Stomach smooth muscle (tissue), 2 donors: ENCODE measurements around the gene LPCAT3.

Experiments used
- H3K27ac ChIP-seq: one replicate; pipeline ENCODE4 v1.7.0; 2013; ENCODE audit warnings: mild to moderate bottlenecking, low read length, inconsistent platforms
- H3K27me3 ChIP-seq, 2 donors: one replicate each; pipeline ENCODE4 v1.7.0; 2013; ENCODE audit warnings: low read length in 2 of 2; ENCODE audit not compliant: insufficient read depth in 2 of 2, control insufficient read depth in 1 of 2
- H3K36me3 ChIP-seq, 2 donors: one replicate each; pipeline ENCODE4 v1.7.0; 2013; ENCODE audit warnings: low read length in 2 of 2; ENCODE audit not compliant: control insufficient read depth in 2 of 2, insufficient read depth in 2 of 2
- H3K4me1 ChIP-seq: one replicate; pipeline ENCODE4 v1.7.0; 2013; ENCODE audit warnings: low read length; ENCODE audit not compliant: control insufficient read depth, insufficient read depth
- H3K4me3 ChIP-seq, 2 donors: one replicate each; pipeline ENCODE4 v1.7.0; 2013; ENCODE audit warnings: low read length in 2 of 2
- H3K9ac ChIP-seq, 2 donors: one replicate each; pipeline ENCODE4 v1.7.0; 2013; ENCODE audit warnings: low read length in 2 of 2, mild to moderate bottlenecking in 1 of 2
- H3K9me3 ChIP-seq, 2 donors: one replicate each; pipeline ENCODE4 v1.7.0; 2013; ENCODE audit warnings: low read length in 2 of 2; ENCODE audit not compliant: control insufficient read depth in 2 of 2
- donor health status: healthy.
- donor health status: Pancreatic carcinoma.

The LPCAT3 gene

DNA sequence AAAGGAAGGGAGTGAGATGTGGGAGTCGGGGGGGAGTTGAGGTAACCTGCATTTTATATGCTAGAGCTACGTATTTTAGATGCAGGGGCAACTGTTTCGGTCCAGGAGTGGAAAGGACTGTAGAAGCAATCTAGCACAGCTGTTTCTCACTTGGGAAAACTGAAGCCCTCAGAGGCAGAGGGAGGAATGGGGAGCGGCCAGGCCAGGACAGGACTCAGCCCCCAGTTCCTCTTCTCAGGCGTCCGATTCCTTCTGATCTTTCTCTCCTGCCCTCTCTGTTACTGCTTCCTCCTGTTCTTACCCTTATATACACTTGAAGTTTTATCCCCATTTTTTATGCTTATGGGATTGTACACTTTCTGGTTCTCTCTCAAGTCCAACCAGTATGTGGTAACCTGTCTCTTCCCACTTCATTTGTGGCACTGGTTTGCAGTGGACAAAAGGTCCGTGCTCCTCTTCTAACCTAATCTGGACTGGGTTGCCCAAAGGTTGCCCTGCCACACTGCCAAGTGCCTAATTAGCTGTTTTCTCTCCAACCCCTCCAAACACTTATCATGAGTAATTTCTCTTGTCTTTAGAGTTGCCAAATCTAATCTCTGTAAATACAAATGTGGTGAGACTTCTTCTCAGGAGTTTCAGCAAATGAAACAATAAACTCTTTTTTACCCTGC, 16.2 kb downstream of the LPCAT3 start:
- no peaks in the 10 kb centered on the region for H3K4me1 ChIP-seq
- H3K9me3 ChIP-seq = no peaks in the 10 kb centered on the region
- H3K27me3 ChIP-seq = no peaks in the 10 kb centered on the region
- H3K27ac ChIP-seq = no peak overlapping the region
- H3K9ac ChIP-seq = no peak overlapping the region
- peaks cover 7 to 8% of the 10 kb centered on the region in 2 donors for H3K36me3 ChIP-seq
- H3K4me3 ChIP-seq = no peak overlapping the region

DNA sequence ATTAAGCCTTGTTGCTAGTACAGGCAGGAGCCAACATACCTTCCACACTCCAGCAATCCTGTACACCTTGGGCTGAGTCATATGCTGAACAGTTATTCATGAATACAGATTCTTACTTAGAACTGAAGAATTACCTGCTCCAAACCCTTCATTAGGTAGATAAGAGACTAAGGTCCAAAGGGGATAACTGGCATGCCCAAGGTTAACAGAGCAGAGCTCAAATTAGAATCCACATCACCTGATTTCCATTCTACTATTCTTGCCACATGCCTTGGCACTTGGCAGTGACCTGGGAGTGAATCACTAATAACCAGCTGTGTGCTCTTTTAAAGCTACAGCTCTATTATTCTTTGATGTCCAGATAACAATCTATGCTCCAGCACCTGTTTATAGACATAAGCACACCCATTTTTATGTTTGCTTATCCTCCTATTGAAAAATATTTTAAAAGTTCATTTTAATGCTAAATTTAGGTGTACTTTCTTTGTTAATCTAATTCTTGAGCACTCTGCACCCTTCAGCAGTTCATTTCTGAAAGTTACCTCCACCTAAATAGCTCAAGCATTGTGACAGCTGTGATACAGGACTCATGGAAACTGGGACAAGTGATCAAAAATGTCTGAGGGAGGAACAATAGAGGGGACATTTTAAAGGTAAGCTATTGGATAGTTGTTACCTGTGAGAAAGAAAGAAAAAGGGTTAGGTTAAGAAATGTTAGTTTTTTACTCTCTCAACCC, 19.4 kb downstream of the LPCAT3 start:
- no peaks in the 10 kb centered on the region for H3K9me3 ChIP-seq
- H3K4me1 ChIP-seq = no peaks in the 10 kb centered on the region
- H3K4me3 ChIP-seq = no peak overlapping the region
- no peak overlapping the region for H3K27ac ChIP-seq
- H3K9ac ChIP-seq = no peak overlapping the region
- H3K36me3 ChIP-seq = peaks cover 8 to 13% of the 10 kb centered on the region in 2 donors
- H3K27me3 ChIP-seq = no peaks in the 10 kb centered on the region

DNA sequence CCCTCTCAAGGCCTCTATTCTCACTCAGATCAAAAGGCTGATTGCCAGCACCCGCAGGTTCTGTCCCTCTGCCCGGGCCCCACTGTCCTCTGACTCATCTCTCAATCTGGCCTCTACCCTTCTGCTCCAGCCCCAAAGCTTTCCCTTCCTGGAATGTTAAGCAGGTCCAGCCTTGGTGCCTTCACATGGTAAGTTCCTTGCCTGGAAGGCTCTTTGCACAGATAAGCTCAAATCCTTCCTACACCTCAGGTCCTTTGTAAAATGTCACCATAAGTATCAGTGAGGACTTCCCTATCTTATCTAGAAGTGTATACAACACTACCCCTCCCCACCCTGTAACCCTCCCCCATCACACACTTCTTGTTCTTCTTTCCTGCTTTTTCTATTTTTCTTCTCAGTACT, 22.2 kb downstream of the LPCAT3 start:
- Histone ChIP-seq H3K27me3 (no peaks in the 10 kb centered on the region), H3K4me1 (no peaks in the 10 kb centered on the region), H3K9me3 (no peaks in the 10 kb centered on the region), H3K27ac (no peak overlapping the region), H3K36me3 (peaks cover 8 to 13% of the 10 kb centered on the region in 2 donors), H3K4me3 (no peak overlapping the region), H3K9ac (no peak overlapping the region)

DNA sequence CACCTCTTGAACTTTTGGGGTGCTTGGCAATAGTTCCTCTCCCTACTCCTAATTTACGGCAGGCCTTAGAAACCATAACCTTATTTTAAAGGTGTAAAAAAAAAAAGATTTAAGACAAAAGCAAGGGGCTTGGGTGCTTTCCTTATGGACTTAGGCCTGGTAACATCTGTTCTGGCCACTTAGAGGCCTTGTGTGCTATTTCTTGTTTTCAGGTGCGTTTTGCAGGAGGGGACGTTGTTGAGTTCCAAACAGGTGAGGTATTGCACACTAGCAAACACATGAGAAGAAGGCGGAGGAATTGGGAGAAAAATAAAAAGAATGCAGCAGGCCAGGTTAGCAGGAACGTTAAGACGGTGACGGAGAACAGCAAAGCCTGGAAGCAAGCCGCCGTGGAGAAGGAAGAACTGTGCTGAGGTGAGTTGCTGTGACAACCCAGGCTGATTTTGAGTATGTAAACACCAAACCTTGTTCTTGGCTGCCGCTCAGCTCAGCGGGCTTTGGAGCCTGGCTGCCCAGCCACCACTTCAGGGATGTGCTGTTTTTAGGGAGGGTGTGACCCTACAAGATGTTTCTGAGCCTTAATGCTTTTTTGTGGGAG, 30.2 kb downstream of the LPCAT3 start:
- no peaks in the 10 kb centered on the region for H3K9me3 ChIP-seq
- H3K36me3 ChIP-seq = peaks cover 0 to 7% of the 10 kb centered on the region in 2 donors
- peaks cover 11% of the 10 kb centered on the region for H3K4me1 ChIP-seq
- no peaks in the 10 kb centered on the region for H3K27me3 ChIP-seq
- peak overlapping the region; percentile 2 to 44 for H3K4me3 ChIP-seq
- H3K9ac ChIP-seq = peak overlapping the region; percentile 23 to 51
- H3K27ac ChIP-seq = peak overlapping the region; percentile 82

DNA sequence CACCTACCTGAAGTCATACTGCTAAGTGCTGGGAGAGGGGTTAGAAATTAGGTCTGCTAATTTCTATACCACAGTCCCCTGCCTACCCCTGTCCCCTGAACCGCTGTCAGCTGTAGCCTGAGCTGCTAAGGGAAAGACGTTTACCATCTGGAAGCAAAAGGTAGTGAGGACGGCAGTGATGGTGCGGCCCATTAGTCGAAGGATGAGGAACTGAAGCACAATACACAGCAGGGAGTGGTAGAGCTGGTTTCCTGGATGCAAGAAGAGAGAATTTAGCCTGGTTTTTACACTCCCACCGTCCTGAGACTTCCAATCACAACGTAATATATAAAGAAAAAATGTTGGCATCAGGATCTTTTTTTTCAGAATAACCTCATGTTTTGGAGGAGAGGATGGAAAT, 35.7 kb downstream of the LPCAT3 start:
- Histone ChIP-seq H3K4me1 (no peaks in the 10 kb centered on the region), H3K9me3 (no peaks in the 10 kb centered on the region), H3K27me3 (no peaks in the 10 kb centered on the region), H3K27ac (no peak overlapping the region), H3K36me3 (peaks cover 37 to 41% of the 10 kb centered on the region in 2 donors), H3K9ac (no peak overlapping the region), H3K4me3 (no peak overlapping the region)

DNA sequence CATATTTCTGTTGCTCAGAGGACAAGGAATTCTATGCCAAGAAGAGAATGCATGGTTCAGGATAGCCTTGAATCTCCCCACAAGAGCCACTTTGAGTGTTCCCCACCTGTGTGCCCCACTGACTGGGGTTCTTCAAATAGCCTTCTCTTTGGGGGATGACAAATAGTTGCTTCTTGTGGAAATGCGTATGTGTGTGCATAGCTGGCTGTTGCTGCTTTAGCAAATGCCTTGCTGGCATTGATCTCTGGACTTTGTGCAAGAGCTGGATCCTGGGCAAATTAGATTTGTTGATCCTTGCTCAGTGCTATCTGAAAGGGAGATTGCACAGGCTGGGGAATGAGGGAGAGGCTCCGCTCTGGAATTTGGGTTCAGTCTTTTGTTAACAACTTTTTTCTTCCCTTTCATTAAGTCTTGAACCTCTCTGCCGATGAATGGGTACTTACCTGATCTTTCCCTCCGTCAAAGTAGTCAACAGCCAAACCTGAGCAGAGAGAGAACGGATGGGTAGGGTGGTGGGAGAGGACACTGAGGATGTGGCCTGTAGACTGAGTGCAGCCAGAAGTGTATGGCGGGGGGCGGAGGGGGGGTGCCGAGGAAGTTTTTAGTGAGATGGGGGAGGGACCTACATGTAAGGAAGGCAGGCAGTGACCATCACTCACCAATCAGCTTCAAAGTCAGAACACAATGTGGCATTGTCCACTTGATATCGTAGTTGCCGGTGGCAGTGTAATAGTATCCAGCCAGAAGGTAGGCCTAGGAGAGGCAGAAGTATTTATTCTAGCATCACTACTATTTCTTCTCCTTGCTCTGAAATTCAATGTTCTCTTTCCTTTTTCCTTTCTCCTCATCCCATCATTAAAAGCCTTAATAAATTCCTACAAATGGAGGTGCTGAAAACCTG, 36.9 kb downstream of the LPCAT3 start:
- Histone ChIP-seq H3K4me1 (no peaks in the 10 kb centered on the region), H3K9ac (no peak overlapping the region), H3K27me3 (no peaks in the 10 kb centered on the region), H3K4me3 (no peak overlapping the region), H3K36me3 (peaks cover 45 to 50% of the 10 kb centered on the region in 2 donors), H3K27ac (no peak overlapping the region), H3K9me3 (no peaks in the 10 kb centered on the region)

DNA sequence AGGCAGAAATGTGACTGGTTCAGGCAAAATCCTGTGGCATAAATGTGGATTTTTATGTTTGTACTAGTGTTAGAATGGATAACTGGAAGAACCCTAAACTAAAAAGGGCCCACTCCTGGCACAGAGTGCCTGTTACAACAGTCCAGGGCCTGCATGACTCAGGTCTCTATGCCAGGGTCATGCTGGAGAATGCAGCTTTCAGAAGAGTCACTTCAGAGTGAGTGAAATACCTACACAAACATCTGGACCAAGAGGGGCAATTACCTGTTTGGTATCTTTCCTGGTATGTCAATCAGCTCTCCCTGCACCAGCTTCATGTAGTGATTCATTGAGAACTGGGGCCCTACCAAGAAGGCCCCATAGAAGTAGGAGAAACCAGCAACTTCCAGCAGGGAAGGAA, 37.5 kb downstream of the LPCAT3 start:
- Histone ChIP-seq H3K36me3 (peaks cover 51 to 56% of the 10 kb centered on the region in 2 donors), H3K9me3 (no peaks in the 10 kb centered on the region), H3K4me1 (no peaks in the 10 kb centered on the region), H3K4me3 (no peak overlapping the region), H3K27ac (no peak overlapping the region), H3K27me3 (no peaks in the 10 kb centered on the region), H3K9ac (no peak overlapping the region)

DNA sequence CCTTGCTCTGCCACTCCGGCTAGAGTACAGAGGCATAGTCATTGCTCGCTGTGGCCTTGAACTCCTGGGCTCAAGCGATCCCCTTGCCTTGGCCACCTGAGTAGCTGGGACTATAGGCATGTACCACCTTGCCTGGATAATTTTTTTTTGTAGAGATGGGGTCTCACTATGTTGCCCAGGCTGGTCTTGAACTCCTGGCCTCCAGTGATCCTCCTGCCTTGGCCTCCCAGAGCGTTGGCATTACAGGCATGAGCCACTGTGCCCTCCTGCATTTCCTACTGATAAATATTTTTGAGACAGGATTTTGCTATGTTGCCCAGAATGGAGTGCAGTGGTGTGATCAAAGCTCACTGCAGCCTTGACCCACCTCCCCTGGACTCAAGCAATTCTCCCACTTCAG, 38.2 kb downstream of the LPCAT3 start:
- peaks cover 58 to 63% of the 10 kb centered on the region in 2 donors for H3K36me3 ChIP-seq
- no peak overlapping the region for H3K4me3 ChIP-seq
- H3K9ac ChIP-seq = no peak overlapping the region
- H3K27ac ChIP-seq = no peak overlapping the region
- H3K27me3 ChIP-seq = no peaks in the 10 kb centered on the region
- H3K4me1 ChIP-seq = no peaks in the 10 kb centered on the region
- H3K9me3 ChIP-seq = no peaks in the 10 kb centered on the region

DNA sequence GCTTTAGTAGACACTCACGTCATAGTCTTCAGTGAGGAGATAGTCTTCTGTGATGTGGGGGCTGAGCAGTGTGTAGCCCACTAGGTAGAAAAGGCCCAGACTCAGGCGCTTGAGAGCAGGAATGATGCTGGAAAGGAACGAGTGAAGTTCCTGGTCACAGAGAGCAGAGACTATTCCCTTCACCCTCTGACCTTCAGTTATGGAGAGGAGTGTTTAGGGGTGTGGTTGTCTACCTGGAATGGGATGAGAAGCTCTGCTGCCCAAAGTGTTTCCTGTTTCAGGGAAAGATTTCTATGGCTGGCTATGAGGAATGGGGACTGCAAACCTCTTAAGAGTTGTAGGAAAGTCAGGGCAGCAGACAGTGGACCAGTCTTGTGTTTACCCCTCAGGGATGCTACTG, 38.8 kb downstream of the LPCAT3 start:
- Histone ChIP-seq H3K27ac (no peak overlapping the region), H3K4me3 (no peak overlapping the region), H3K36me3 (peaks cover 64 to 69% of the 10 kb centered on the region in 2 donors), H3K9me3 (no peaks in the 10 kb centered on the region), H3K27me3 (no peaks in the 10 kb centered on the region), H3K9ac (no peak overlapping the region), H3K4me1 (no peaks in the 10 kb centered on the region)

DNA sequence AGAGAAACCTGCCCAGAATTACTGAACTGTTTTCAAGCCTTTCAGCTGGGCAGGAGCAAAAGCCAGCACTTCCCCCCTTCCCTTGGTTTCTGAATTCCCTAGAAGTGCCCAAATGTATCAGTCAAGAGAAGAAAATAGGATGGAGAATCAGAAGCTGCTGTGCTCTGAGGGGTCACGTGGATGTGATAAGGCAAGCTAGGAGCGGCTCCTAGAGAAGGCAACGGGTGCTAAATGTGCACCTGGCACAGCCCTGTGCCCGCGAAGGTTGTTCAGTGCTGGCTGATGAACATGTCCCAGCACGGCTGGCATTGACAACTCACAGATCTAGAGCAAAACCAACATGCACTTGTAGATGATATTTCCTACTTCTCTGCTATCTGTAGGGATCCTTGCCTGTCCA, 39.3 kb downstream of the LPCAT3 start:
- Histone ChIP-seq H3K9ac (no peak overlapping the region), H3K27ac (no peak overlapping the region), H3K4me3 (no peak overlapping the region), H3K36me3 (peaks cover 68 to 73% of the 10 kb centered on the region in 2 donors), H3K27me3 (no peaks in the 10 kb centered on the region), H3K4me1 (no peaks in the 10 kb centered on the region), H3K9me3 (no peaks in the 10 kb centered on the region)
